ENCODE results near the gene PLEKHA7. TPM values are rescaled to one million over a fixed set of nuclear protein-coding genes. Genes with fewer than 3 reads are reported as not detected.
"Not testable (repeated sequence)": the region's sequence is repeated elsewhere in the genome, so short reads cannot be mapped to it uniquely, and the experiment has no call there.

Gene PLEKHA7
- total RNA-seq, 4 donors from 2014 or later = 24.1 to 49.3 (median 28.8) TPM

DNA sequence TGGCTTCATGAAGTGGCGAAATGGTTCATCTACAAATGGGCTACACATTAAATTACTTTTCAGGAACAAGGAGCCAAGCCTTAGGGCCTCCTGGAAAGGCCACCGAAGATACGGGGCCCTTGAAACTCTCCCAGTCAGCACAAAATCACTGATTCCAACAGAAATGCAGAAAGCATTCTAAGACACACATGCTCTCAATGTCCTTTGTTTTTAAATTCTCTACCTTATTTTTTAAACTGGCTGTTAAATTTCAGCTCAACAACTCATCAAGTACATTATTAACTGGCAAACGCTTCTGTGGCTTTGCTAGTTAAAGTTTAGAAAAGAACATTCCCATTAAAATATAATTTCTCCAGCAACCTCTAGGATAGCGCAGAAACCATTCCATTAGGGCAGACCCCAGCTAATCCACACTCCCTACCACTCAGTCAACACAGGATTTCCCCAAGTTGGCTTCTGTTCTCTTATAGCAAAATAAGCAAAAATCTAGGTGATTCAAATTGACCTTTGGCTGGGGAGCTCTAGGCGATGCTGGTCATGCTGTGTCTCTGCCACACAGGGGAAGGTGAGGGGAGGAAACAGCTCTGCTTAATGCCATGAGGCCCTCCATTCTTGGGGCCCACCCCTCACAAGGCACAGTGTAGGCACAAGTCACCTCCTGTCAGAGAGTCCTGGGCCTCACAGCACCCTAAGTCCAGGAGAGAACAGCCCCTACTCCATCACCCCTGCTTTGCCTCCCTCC is 47.1 kb downstream of the PLEKHA7 start:
- DNase-seq (ENCODE audit: low spot score) (no peak), ATAC-seq (ENCODE audit: low FRiP score) (no peak)
- TF ChIP-seq, protein P1, sequence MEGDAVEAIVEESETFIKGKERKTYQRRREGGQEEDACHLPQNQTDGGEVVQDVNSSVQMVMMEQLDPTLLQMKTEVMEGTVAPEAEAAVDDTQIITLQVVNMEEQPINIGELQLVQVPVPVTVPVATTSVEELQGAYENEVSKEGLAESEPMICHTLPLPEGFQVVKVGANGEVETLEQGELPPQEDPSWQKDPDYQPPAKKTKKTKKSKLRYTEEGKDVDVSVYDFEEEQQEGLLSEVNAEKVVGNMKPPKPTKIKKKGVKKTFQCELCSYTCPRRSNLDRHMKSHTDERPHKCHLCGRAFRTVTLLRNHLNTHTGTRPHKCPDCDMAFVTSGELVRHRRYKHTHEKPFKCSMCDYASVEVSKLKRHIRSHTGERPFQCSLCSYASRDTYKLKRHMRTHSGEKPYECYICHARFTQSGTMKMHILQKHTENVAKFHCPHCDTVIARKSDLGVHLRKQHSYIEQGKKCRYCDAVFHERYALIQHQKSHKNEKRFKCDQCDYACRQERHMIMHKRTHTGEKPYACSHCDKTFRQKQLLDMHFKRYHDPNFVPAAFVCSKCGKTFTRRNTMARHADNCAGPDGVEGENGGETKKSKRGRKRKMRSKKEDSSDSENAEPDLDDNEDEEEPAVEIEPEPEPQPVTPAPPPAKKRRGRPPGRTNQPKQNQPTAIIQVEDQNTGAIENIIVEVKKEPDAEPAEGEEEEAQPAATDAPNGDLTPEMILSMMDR (IDR thresholded peaks at IDR 0.05) = no peak

DNA sequence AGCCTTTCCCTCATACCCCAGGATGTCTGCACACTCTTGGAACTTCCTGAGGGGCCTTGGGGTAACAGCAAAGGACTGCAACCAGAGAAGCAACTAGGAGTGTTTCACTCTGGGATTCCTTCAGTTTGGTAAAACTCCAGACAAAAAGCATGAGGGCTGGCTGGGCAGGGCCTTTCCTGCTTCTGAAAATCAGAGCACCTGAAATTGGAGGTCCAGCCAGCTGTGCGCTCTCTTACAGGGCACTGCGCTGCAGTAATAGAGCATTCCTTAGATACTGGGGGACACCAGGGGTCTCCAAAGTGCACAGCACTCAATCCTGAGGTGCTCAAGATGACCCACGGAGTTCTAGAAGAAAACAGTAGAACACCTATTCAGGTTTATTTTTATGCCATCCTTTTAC is 49.7 kb downstream of the PLEKHA7 start:
- ATAC-seq (ENCODE audit: low FRiP score) = no peak
- no peak for DNase-seq (ENCODE audit: low spot score)
- TF ChIP-seq, protein P1 (IDR thresholded peaks at IDR 0.05) = no peak

DNA sequence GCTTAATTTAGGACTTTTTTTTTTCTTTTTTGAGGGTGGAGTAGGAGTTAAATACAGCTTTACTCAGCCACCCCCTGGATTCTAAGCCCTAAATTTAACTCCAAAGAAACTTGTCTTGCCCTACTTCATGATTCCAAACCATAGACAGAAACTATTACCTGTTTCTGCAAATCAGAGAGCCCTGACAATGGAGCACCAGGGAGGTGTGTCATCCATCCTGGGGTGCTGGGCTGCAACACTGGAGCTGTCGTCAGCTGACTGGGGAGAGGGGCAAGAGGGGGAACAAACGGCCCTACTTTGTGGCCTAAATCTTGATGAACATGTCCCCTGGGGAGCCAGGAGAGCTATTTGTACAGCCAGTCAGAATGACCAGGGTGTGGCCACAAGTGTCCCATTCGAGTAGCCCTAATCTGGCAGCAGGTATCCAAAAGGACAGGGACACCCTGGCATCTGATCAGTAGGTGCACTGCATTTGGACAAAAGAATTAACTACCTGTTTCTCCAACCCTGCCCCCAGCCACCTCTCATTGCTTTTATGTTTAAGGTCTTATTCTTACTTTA is 50.8 kb downstream of the PLEKHA7 start:
- DNase-seq (ENCODE audit: low spot score) = no peak
- TF ChIP-seq, protein P1 (IDR thresholded peaks at IDR 0.05) = no peak
- no peak for ATAC-seq (ENCODE audit: low FRiP score)

DNA sequence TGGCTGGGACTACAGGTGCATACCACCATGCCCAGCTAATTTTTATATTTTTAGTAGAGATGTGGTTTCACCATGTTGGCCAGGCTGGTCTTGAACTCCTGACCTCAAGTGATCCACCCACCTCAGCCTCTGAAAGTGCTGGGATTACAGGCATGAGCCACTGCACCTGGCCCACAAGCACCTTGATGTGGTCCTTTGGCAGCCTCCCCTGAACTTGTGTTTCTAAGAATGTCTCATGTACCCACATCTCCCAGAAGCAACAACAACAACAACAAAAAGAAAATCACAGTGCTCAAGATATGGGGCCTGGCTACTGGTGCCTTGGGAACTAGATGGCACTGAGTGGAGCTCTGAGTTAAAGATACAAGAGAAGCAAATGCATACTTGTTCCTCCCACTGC is 51.6 kb downstream of the PLEKHA7 start:
- not testable (repeated sequence) for DNase-seq (ENCODE audit: low spot score); ATAC-seq (ENCODE audit: low FRiP score)

DNA sequence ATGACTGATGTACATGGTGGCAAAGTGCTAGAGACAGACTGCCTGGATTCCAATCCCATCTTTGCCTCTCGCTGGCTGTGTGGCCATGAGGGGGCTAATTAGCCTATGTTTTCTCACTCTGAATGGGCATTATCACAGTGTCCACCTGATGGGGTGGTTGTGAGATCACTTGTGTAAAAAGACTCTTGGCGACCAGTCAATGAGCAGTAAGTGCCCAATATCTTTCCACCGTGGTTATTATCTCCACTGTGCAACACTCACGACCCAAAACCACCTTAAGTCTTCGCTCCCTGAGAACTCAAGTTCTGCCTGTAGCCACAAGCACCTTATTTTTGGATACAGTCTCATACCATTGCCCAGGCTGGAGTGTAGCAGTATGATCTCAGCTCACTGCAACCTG is 52.1 kb downstream of the PLEKHA7 start:
- TF ChIP-seq, protein P1 (IDR thresholded peaks at IDR 0.05) = no peak
- ATAC-seq (ENCODE audit: low FRiP score) = no peak
- no peak for DNase-seq (ENCODE audit: low spot score)

DNA sequence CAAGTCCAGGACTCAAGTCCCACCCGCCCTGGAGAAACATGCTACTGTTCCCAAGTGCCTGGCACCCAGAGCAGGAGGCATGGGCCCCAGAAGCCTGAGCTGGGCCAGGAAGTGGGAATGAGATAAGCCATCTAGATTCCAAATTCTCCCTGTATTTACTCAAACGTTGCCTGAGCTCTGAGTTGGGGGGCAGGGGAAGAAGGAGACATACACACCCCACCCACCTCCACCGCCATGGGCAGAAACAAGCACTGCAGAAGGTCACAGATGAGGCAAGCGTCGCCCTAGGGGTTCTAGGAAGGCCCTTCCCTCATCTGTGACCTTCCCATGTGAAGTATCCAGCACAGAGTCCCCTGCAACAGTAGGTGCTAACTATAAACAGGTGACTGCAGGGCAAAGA is 54.0 kb downstream of the PLEKHA7 start:
- TF ChIP-seq, protein P1 (IDR thresholded peaks at IDR 0.05) = no peak
- ATAC-seq (ENCODE audit: low FRiP score) (no peak), DNase-seq (ENCODE audit: low spot score) (no peak)

DNA sequence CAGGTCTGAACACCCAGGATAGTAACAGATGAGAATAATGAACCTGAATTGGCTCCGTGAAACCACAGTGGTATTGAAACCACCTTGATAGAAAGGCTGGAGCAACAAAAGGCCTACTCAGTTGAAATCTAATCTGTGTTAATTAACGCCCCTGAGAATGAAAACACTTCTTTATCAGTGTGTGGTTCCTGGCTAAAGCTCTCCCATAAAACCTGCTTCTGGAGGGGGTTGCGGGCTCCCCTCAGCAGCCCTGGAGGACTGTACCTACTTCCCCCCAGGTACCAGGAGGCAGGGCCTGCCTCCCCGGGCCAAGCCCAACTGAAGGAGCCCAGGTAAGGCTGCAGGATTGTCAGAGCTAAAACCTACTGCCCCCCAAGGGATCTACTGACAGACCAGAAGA is 54.6 kb downstream of the PLEKHA7 start:
- DNase-seq (ENCODE audit: low spot score) (no peak), ATAC-seq (ENCODE audit: low FRiP score) (no peak)
- TF ChIP-seq, protein P1 (IDR thresholded peaks at IDR 0.05) = no peak

All from omental fat pad (tissue), 4 donors.